Heart left ventricle (tissue), 16 donors: ENCODE measurements around the gene CORO6. TPM values are rescaled to one million over a fixed set of nuclear protein-coding genes. Genes with fewer than 3 reads are reported as not detected.
A peak's percentile ranks its signal among the peaks of the same experiment; 100 is the strongest.

ENCODE experiments used
- ATAC-seq, 4 donors: fragments of 200-7000 bp; cut with Tn5 transposase; one replicate each; pipeline ENCODE4 v1.9.1; 2020 to 2022; ENCODE audit warnings: moderate library complexity in 4 of 4, mild to moderate bottlenecking in 3 of 4, moderate number of reproducible peaks in 1 of 4
- DNase-seq, 5 donors: peaks; one replicate each; pipeline ENCODE4 v3.0.0-alpha.2; 2020
- H3K27ac ChIP-seq, 12 donors: fragments of 200-600 bp; sonication (generic) in 4 of 12; one replicate each; pipeline versions ENCODE4 v1.5.0 to v1.8.0; 2016 to 2022; ENCODE audit warnings: mild to moderate bottlenecking in 2 of 12
- H3K27me3 ChIP-seq, 9 donors: fragments of 200-600 bp; sonication (generic) in 2 of 9; one replicate each; pipeline versions ENCODE4 v1.5.1 to v1.8.0; 2016 to 2022; ENCODE audit warnings: mild to moderate bottlenecking in 3 of 9
- H3K36me3 ChIP-seq, 9 donors: fragments of 200-600 bp; sonication (generic) in 2 of 9; one replicate each; pipeline versions ENCODE4 v1.5.0 to v1.8.0; 2018 to 2022; ENCODE audit warnings: mild to moderate bottlenecking in 2 of 9
- H3K4me1 ChIP-seq, 12 donors: fragments of 200-600 bp; sonication (generic) in 4 of 12; one replicate each; pipeline versions ENCODE4 v1.5.0 to v1.8.0; 2016 to 2022; ENCODE audit warnings: mild to moderate bottlenecking in 3 of 12
- H3K4me3 ChIP-seq, 12 donors: fragments of 200-600 bp; sonication (generic) in 4 of 12; one replicate each; pipeline versions ENCODE4 v1.5.0 to v1.8.0; 2017 to 2022; ENCODE audit warnings: mild to moderate bottlenecking in 9 of 12, moderate library complexity in 4 of 12
- H3K9me3 ChIP-seq, 12 donors: fragments of 200-600 bp; sonication (generic) in 4 of 12; one replicate each; pipeline versions ENCODE4 v1.5.0 to v1.8.0; 2016 to 2022; ENCODE audit warnings: mild to moderate bottlenecking in 1 of 12
- POLR2A ChIP-seq, 2 donors: fragments of 450-650 bp; IDR thresholded peaks; one replicate each; pipeline ENCODE4 v1.6.1; 2017; ENCODE audit warnings: antibody characterized with exemption in 2 of 2, mild to moderate bottlenecking in 2 of 2, moderate library complexity in 2 of 2
- WGBS, 4 donors: extraction: QIAGEN DNeasy Blood & Tissue Kit in 2 of 4; methylation state at CpG; one replicate each; pipeline versions ENCODE4 v1.1.5 to v1.1.7; 2013 to 2018; 5-methylcytosine and 5-hydroxymethylcytosine counted together
- intact Hi-C, 10 donors: fragments of 100-400 bp; cut with DNase I; formaldehyde crosslinking; loops; one replicate each; pipeline versions ENCODE4 v1.11.1 to v1.14.2; 2022
- polyA plus RNA-seq, 2 donors: library from polyadenylated mRNA; stranded (reverse); fragments of 200-250 nt; gene quantifications; one replicate each; pipeline ENCODE4 v1.2.3, GENCODE V29; 2013
- total RNA-seq, 9 donors: library from RNA; depleted of rRNA in 2 of 9; stranded (reverse); fragments of >200 nt in 2 of 9; fragmentation: NEBNext Ultra II Directional in 3 of 9; extraction: Animal tissue kit (Norgen Biotek cat#: 25700) in 3 of 9; gene quantifications; one replicate each; pipeline versions ENCODE4 v1.1.0 to v1.2.4, GENCODE V29; 2016 to 2023
- TF ChIP-seq, protein P1 (sequence below), 12 donors: fragments of 200-600 bp; sonication (generic) in 4 of 12; IDR thresholded peaks; one replicate each; pipeline versions ENCODE4 v1.5.0 to v1.8.0; 2018 to 2022; ENCODE audit warnings: antibody characterized with exemption in 12 of 12, mild to moderate bottlenecking in 5 of 12
- donor health status: ischemic (EF 13 %, LVEDD 7.1; RV severe dilation, severe dysfunction).
- donor health status: healthy with polysubstance abuse.
- donor health status: DM: no; HTN: yes; CAD: no.
- donor health status: DM: no; HTN: no; CAD: no.
- donor health status: ischemic (EF 25% LVEDD 6.9; RV normal size, moderate dysfunction).
- donor health status: ischemic (EF 25% LVEDD 5.7; RV mildly dilated, moderate dysfunction).
- donor health status: healthy.
- donor health status: DM: yes; HTN: yes; CAD: no.
- donor health status: ischemic (EF 35%, LVEDD 5.7; RV mildly dilated, moderate dysfunction).
- donor health status: nonischemic (EF 11% LVEDD 7.7; RV severe dilation, severe dysfunction).
- donor health status: DM: yes; HTN: yes; CAD: no.
- donor health status: PGD.
- donor health status: ischemic (EF 29% LVEDD 5.4; RV normal size, mild dysfunction).
- donor health status: nonischemic (EF 23%, LVEDD 6.1; RV moderate dilation, normal function).

Gene CORO6
- total and polyA plus RNA-seq, 11 donors, result 50.7 to 115 (median 95.5) TPM

DNA sequence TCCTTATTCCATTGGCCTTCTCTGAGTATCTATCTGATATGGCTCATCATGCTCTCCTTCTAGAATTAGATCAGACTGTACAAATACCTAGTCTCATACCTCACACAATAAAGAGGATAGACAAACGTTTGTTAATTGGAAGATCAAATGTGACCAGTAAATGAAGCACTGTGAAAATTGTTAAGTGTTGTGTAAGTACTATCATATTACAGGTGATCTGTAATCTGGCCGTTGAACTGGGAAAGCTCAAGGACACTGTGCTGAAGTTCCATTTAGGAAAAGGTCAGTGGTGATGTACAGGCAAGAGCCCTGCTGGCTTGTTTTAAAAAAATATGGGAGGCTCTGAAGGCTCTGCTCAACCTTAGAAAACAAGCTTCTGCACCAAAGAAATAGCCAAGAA, 38.5 kb upstream of the CORO6 start:
- Histone ChIP-seq H3K4me1 (peaks cover 0 to 44% (median 19%) of the 10 kb centered on the region in 12 donors), H3K27ac (peak overlapping the region in 5 of 12 donors; percentile 24 to 48 (median 32)), H3K27me3 (no peaks in the 10 kb centered on the region), H3K36me3 (peaks cover 0 to 92% (median 50%) of the 10 kb centered on the region in 9 donors), H3K9me3 (no peaks in the 10 kb centered on the region), H3K4me3 (no peak overlapping the region)
- TF ChIP-seq, protein P1, sequence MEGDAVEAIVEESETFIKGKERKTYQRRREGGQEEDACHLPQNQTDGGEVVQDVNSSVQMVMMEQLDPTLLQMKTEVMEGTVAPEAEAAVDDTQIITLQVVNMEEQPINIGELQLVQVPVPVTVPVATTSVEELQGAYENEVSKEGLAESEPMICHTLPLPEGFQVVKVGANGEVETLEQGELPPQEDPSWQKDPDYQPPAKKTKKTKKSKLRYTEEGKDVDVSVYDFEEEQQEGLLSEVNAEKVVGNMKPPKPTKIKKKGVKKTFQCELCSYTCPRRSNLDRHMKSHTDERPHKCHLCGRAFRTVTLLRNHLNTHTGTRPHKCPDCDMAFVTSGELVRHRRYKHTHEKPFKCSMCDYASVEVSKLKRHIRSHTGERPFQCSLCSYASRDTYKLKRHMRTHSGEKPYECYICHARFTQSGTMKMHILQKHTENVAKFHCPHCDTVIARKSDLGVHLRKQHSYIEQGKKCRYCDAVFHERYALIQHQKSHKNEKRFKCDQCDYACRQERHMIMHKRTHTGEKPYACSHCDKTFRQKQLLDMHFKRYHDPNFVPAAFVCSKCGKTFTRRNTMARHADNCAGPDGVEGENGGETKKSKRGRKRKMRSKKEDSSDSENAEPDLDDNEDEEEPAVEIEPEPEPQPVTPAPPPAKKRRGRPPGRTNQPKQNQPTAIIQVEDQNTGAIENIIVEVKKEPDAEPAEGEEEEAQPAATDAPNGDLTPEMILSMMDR (IDR thresholded peaks at IDR 0.05), result no peak
- TF ChIP-seq POLR2A (IDR thresholded peaks at IDR 0.05), result no peak
- 44 to 51% (median 47%) methylated on average over 2 of the region's 2 CpGs for WGBS, 4 donors
- intact Hi-C loops, result no loop called here
- DNase-seq (no peak), ATAC-seq (peak in 2 of 4 donors; percentile 48 to 54)

GRCh38 chr17:29659155-29659554, 36.4 kb upstream of the CORO6 start:
- H3K36me3 ChIP-seq, result peaks cover 0 to 92% (median 52%) of the 10 kb centered on the region in 9 donors
- H3K27ac ChIP-seq, result no peak overlapping the region
- H3K4me1 ChIP-seq, result peaks cover 0 to 37% (median 15%) of the 10 kb centered on the region in 12 donors
- DNase-seq (no peak), ATAC-seq (no peak)
- no peaks in the 10 kb centered on the region for H3K27me3 ChIP-seq
- no peak overlapping the region for H3K4me3 ChIP-seq
- intact Hi-C loops, result no loop called here
- no peaks in the 10 kb centered on the region for H3K9me3 ChIP-seq
- no peak for TF ChIP-seq POLR2A (IDR thresholded peaks at IDR 0.05)
- WGBS, 4 donors, result 83 to 100% (median 87%) methylated on average over 2 of the region's 2 CpGs

DNA sequence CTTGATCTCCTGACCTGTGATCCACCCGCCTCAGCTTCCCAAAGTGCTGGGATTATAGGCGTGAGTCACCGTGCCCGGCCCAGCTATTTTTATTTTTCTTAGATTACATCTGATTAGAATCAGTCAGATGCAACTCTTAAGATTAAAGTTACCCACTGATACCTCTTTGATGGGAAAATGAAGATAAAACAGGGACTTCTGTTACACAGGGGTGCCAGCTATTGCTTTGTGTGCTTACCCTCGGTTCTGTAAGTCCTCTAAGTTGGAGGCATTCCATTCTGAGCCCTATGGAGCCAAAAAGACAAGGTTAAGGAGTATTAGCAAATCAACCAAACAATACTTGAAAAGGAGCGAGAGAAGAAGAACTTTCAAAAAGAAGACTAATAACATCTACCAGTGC, 32.6 kb upstream of the CORO6 start:
- WGBS, 4 donors, result 91 to 94% (median 93%) methylated on average over 6 of the region's 6 CpGs
- intact Hi-C loops, result no loop called here
- H3K36me3 ChIP-seq, result peaks cover 0 to 86% (median 44%) of the 10 kb centered on the region in 9 donors
- no peak for TF ChIP-seq POLR2A (IDR thresholded peaks at IDR 0.05)
- TF ChIP-seq, protein P1 (IDR thresholded peaks at IDR 0.05), result no peak
- H3K27ac ChIP-seq, result no peak overlapping the region
- no peaks in the 10 kb centered on the region for H3K27me3 ChIP-seq
- H3K4me1 ChIP-seq, result peaks cover 0 to 10% (median 4%) of the 10 kb centered on the region in 12 donors
- H3K4me3 ChIP-seq, result no peak overlapping the region
- ATAC-seq (no peak), DNase-seq (no peak)
- no peaks in the 10 kb centered on the region for H3K9me3 ChIP-seq

- Histone ChIP-seq H3K27ac (peak overlapping the region in 1 of 12 donors; percentile 29), H3K9me3 (no peaks in the 10 kb centered on the region), H3K36me3 (peaks cover 0 to 83% (median 46%) of the 10 kb centered on the region in 9 donors), H3K27me3 (no peaks in the 10 kb centered on the region), H3K4me1 (peaks cover 0 to 16% (median 4%) of the 10 kb centered on the region in 12 donors), H3K4me3 (no peak overlapping the region)
- DNase-seq (no peak), ATAC-seq (no peak)
- whole genome bisulfite sequencing, 4 donors, result 58 to 72% (median 69%) methylated on average over 1 of the region's 1 CpG
- TF ChIP-seq, protein P1 (IDR thresholded peaks at IDR 0.05), result no peak
- TF ChIP-seq POLR2A (IDR thresholded peaks at IDR 0.05), result no peak
- intact Hi-C loops, result no loop called here
Measured at GRCh38 chr17:29653995-29654714, 31.4 kb upstream of the CORO6 start.
